Activated naive CD4-positive, alpha-beta T cell treated with anti-CD3 and anti-CD28 coated beads, Interleukin-2, amount 50 U/mL, for 72 hours (primary cell): ENCODE results near the gene CAMSAP2. TPM values are rescaled to one million over a fixed set of nuclear protein-coding genes. Genes with fewer than 3 reads are reported as not detected.

Experiments used
- ATAC-seq, 2 donors: fragments of 150-1000 bp; cut with Tn5 transposase; 2 replicates each; pipeline ENCODE4 v1.10.0; 2021; ENCODE audit warnings: mild to moderate bottlenecking in 2 of 2, moderate library complexity in 2 of 2
- DNase-seq, 2 donors: peaks; one replicate each; pipeline ENCODE4 v3.0.0; 2021 to 2022; ENCODE audit warnings: low spot score in 2 of 2
- H3K27ac Mint-ChIP-seq, 2 donors: one replicate each; pipeline ENCODE4 v1.8.0; 2022; ENCODE audit warnings: mild to moderate bottlenecking in 2 of 2, mixed read lengths in 2 of 2
- H3K36me3 Mint-ChIP-seq, 2 donors: one replicate each; pipeline ENCODE4 v1.8.0; 2022; ENCODE audit warnings: mixed read lengths in 2 of 2
- H3K9me3 Mint-ChIP-seq, 2 donors: one replicate each; pipeline ENCODE4 v1.8.0; 2022; ENCODE audit warnings: mixed read lengths in 2 of 2
- total RNA-seq, 2 donors: library from RNA; stranded (reverse); gene quantifications; one replicate each; pipeline ENCODE4 v1.2.3, GENCODE V29; 2022

The CAMSAP2 gene
- total RNA-seq, 2 donors from 2014 or later = 3.3 to 3.6 TPM

DNA sequence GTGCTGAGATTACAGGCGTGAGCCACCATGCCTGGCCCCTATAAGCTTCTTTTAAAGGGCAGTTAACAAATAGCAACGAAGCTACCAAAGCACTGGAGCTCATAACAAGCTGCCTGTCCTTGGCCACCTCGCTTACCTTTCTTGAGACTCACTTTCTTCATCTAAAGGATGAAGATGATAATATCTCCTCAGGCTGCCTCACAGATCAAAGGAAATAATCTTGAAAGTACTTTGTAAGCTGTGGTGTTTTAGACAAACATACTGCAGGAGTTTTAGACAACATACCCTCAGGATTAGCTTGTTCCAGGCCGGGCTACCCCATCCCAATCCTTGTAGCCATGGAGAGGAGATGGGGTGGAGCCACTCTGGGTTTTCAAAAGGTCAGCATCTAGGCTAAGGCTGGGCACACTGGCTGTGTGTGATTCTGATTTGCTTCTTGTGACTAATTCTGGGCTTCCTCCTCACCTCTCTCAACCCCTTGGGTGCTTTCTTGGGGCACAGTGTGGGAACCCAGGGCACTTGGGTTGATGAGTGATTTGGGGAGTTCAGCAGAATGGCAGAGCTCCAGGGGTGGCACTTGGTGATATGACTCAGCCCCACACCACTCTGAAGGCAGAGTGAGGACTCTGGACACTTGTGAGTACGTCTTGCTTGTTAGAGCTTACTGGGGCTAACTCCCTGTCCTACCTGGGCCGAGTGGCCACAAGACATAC lies 139.3 kb downstream of the CAMSAP2 start:
- ATAC-seq (peak; percentile 78 to 86), DNase-seq (peak; percentile 58 to 80)
- H3K27ac Mint-ChIP-seq = peak overlapping the region in 1 of 2 donors; percentile 27
- peaks cover 0 to 11% of the 10 kb centered on the region in 2 donors for H3K36me3 Mint-ChIP-seq
- H3K9me3 Mint-ChIP-seq = no peaks in the 10 kb centered on the region

DNA sequence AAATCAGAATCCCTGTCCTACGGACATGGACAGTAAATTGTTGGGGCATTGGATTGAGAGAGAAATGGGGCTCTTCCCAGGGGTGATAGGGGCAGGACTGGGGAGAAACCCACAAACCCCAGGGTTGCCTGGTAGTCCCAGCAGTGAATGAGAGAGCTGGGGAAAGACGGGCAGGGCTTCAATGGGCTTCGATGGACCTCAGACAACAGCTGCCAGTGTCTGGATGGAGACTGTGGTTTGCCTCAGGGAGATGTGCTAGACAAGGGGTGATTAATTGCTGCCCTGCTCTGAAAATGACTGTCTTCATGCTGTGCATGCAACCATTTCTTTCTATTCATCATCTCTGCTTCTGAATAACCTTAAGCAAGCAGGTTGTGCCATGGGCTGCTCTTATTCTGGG lies 141.5 kb downstream of the CAMSAP2 start:
- ATAC-seq (peak; percentile 78 to 87), DNase-seq (peak in 1 of 2 donors; percentile 73)
- Mint-ChIP-seq H3K9me3 (no peaks in the 10 kb centered on the region), H3K27ac (no peak overlapping the region), H3K36me3 (no peaks in the 10 kb centered on the region)

DNA sequence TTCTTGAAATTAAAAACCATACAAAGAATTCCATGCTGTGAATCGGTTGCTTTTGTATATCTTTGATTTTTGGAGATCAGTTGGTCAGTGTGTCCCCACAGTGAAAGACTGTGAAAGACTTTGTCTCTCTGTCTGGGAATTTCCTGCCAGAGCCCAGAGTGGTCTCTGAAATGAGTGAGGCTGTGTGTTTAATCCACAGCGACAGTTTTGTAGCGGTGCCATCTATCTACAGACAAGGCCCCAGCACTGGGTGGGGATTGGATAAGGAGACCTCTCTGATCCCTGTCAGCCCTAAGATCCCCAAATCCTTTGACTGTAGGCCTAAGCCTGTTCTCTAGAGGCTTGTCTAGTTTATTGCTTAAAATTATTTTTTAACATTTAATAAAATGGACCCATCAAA lies 144.4 kb downstream of the CAMSAP2 start:
- Mint-ChIP-seq H3K9me3 (no peaks in the 10 kb centered on the region), H3K27ac (no peak overlapping the region)
- no peak for DNase-seq

DNA sequence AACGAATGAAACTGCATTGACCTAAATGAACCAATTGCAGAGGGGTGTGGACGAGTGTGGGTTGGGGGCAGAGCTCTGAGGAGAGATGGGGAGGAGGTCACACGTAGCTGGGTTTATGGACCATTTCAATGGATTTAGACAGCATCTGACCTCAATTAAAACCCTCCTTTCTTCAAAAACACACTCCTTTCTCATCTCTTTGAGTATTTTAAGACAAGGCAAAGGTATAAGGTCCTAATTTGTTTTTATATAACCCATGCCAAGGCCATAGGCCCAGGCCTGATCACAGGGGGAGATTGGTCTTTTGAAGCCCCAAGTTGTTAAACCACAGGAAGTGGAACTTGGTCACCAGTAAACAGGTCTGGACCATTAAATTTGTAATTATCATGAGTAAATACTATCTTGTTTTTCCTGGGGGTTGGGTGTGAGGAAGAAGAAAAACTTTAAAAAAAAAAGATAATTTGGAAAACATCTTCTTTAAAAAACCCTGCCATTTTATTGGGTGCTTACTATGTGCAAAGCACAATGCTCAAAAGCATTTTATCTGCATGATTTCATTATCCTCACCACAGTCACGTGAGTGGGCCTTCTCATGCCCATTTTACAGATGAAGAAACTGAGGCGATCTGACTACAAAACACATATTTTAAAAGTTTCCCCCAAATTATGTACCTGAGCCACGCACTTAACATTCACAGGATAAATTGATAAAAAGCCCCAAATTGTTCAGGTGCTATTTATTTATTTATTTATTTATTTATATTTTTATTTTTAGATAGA lies 147.1 kb downstream of the CAMSAP2 start:
- no peaks in the 10 kb centered on the region for H3K9me3 Mint-ChIP-seq
- no peak overlapping the region for H3K27ac Mint-ChIP-seq

More for the DNA sequence above, 144.4 kb downstream of the CAMSAP2 start:
- no peak for ATAC-seq
- H3K36me3 Mint-ChIP-seq = no peaks in the 10 kb centered on the region

DNA sequence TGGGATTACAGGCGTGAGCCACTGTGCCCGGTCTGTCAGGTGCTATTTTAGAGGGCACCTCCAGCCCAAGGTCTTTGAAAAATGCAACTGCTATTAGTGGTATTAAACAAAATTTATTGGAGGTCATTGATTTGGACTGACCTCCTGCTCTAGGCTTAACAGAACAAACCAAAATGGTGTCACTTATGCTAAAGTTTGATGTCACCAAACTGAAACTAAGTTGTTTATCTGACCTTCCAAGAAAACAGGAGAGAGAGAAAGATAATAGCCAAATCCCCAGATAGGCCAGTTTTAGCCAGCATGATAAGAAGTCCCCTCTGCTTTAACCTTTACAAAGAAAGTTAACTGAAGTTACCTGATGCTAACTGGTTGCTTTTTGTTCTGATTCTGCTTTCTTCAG lies 147.9 kb downstream of the CAMSAP2 start:
- H3K27ac Mint-ChIP-seq = no peak overlapping the region

More for the DNA sequence above, 147.1 kb downstream of the CAMSAP2 start:
- ATAC-seq (no peak), DNase-seq (peak in 1 of 2 donors; percentile 25)
- peaks cover 0 to 4% of the 10 kb centered on the region in 2 donors for H3K36me3 Mint-ChIP-seq

DNA sequence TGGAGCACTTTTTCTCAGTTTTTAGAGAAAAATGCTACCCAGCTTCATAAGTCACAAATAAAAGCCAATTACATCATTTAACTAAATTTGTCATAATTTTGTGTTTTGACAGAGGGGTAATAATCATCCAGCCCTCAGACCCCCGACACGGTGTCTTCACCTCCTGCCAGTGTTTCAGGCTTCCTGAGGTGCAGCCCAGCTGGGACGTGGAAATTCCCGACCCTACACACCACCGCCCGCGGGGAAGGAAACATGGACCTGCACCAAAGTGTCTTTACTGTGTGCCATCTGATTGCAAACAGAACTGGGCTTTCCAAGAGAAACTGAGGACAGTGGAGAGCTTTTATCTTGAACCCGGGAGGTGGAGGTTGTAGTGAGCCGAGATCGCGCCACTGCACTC lies 148.3 kb downstream of the CAMSAP2 start:
- peak in 1 of 2 donors; percentile 31 for DNase-seq
- H3K27ac Mint-ChIP-seq = no peak overlapping the region
- no peaks in the 10 kb centered on the region for H3K9me3 Mint-ChIP-seq
- peaks cover 0 to 4% of the 10 kb centered on the region in 2 donors for H3K36me3 Mint-ChIP-seq
- no peak for ATAC-seq

More for the DNA sequence above, 147.9 kb downstream of the CAMSAP2 start:
- ATAC-seq (no peak), DNase-seq (no peak)
- H3K36me3 Mint-ChIP-seq = peaks cover 0 to 4% of the 10 kb centered on the region in 2 donors
- H3K9me3 Mint-ChIP-seq = no peaks in the 10 kb centered on the region

DNA sequence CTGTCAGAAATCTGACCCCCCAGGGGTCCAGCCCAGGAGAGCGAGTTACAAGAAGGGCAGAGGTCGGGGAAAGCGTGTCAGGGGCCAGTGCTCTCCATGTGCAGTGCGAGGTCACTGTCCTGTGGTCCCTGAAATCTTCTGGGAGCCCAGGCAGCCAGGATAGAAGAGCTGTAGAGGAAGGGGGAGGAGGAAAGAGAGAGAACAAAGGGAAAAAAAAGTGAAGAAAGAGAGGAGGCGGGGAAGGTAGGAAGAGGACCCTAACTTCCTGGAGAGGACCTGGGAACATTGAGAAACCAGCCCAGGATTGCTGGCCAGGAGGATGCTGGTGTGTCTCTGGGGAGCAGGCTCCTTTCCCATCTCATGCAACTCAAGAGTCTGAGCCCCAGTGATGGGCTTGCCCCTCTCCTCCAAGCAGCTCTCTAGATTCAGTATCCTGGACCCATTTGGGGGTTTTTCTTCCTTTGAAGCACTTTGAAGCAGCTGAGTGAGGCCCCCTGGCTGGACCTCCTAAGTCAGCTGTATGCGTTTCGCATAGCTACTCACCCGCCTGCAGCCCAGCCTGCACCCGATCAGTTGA lies 149.2 kb downstream of the CAMSAP2 start:
- DNase-seq (peak in 1 of 2 donors; percentile 41), ATAC-seq (no peak)
- peak overlapping the region in 1 of 2 donors; percentile 87 for H3K27ac Mint-ChIP-seq
- peaks cover 0 to 4% of the 10 kb centered on the region in 2 donors for H3K36me3 Mint-ChIP-seq
- no peaks in the 10 kb centered on the region for H3K9me3 Mint-ChIP-seq

DNA sequence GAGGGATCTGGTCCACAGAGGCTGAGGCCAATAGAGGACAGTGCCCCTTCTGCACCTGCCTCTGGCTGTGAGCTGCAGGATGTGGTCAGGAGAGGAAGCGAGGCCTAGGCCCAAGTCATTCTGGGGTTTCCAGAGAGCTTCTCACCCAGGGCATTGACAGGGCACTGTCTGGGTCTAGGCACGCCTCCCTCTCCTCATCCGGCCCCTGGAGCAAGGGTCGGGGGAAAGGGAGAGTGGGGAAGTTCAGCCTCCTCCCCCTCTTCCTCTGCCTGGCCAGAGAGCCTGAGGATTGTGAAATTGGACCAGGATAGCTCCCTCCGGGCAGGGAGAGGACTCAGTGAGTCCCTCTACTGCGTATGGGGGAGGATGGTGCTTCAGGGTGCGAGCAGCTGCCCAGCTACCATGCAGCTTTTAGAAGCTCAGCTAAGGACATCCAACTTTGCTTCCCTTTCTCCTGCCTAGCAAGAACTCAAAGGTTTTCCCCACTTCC lies 149.7 kb downstream of the CAMSAP2 start:
- Mint-ChIP-seq H3K9me3 (no peaks in the 10 kb centered on the region), H3K27ac (peak overlapping the region in 1 of 2 donors; percentile 0), H3K36me3 (peaks cover 0 to 4% of the 10 kb centered on the region in 2 donors)
- DNase-seq = peak; percentile 67 to 82
- peak; percentile 83 to 95 for ATAC-seq

DNA sequence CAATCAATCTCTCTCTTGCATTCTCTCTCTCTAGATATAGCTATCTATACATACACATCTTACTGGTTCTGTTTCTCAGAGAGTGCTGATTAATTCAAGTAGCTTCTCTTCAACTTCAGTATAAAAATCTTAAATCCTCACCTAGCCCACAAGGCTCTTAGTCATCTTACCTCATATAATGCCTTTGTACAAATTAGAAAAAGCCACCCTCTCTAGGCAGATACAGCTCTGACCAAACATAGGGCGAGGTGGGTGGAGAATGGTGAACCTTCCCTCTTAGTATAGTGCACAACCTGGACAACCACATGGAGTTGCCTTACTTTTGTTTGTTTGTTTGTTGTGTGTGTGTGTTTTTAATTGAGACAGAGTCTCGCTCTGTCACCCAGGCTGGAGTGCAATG lies 150.9 kb downstream of the CAMSAP2 start:
- H3K9me3 Mint-ChIP-seq = no peaks in the 10 kb centered on the region
- H3K36me3 Mint-ChIP-seq = peaks cover 0 to 4% of the 10 kb centered on the region in 2 donors
- DNase-seq (peak in 1 of 2 donors; percentile 51), ATAC-seq (peak; percentile 70 to 90)
- peak overlapping the region in 1 of 2 donors; percentile 0 for H3K27ac Mint-ChIP-seq

DNA sequence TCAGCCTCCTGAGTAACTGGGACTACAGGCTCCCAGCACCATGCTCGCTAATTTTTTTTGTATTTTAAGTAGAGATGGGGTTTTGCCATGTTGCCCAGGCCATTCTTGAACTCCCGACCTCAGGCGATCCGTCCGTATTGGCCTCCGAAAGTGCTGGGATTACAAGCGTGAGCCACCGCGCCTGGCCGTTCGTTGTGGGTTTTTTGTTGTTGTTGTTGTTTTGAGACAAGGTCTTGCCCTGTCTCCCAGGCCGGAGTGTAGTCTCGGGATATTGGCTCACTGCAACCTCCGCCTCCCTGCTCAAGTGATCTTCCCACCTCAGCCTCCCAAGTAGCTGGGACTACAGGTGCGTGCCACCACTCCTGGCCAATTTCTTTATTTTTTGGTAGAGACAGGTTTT lies 151.3 kb downstream of the CAMSAP2 start:
- peaks cover 0 to 4% of the 10 kb centered on the region in 2 donors for H3K36me3 Mint-ChIP-seq
- no peak overlapping the region for H3K27ac Mint-ChIP-seq
- ATAC-seq (no peak), DNase-seq (no peak)
- H3K9me3 Mint-ChIP-seq = no peaks in the 10 kb centered on the region

DNA sequence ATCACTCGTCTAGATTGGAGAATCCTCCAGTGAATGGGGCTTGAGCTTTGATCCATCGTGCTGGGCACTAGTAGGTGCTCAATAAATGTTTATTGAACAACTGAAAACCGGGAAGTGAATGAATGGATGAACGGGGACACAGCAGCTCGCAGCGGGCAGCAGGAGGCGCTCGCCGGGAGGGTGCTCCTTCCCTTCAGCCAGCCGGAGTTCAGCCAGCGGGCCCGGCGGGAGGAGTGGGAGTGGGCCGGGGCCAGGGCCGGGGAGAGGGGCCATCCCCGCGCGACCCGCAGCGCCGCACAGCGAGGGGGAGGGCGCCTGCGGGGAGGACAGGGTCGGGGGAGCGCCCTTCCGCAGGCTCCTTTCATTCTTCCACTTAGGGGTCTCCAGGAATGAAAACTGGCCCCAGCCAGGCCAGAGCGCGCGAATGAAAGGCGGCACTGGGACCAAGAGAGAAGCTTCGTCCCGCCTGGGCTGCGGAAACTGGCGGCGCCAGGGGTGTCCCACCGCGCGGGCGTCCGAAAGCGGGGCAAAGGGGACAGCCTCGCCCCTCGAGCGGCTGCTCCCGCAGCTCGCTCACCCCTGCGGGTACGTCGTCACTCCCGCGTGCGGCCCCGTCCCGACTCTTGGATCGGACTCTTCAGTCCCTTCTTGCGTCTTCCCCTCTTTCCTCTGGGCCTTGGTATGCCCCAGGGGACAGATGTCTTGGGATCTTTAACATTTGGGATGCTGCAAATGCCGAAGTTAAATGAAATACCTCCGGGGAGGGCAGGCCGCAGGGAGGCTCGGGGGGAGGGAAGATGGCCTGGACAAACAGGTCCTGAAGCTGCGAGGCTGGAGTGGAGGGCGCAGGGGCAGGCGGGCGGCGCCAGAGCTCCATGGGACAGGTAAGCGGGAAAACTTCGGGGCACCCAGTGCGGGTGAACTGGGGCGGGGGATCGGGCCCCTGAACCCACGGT lies 152.4 kb downstream of the CAMSAP2 start:
- ATAC-seq (no peak), DNase-seq (no peak)
- no peak overlapping the region for H3K27ac Mint-ChIP-seq

DNA sequence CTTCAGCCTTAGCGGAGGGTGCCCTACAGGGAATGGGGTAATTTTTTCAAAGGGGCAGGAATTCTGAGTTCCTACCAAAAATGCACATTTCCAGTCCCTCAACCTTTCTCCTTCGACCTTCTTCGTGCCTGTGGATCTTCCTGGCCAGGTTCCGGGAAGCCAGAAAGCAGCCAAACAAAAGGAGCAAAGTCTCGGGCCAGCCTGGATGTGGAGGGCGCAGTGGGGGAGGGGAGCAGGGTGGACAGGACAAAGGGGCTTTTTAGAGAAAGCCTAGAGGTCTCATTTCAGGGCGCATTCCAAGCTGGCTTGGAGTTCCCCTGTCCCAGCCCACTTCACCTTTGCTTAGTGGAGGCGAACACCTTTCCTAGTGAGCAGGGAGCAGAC lies 153.1 kb downstream of the CAMSAP2 start:
- no peak for DNase-seq
- Mint-ChIP-seq H3K36me3 (peaks cover 0 to 4% of the 10 kb centered on the region in 2 donors), H3K9me3 (no peaks in the 10 kb centered on the region), H3K27ac (no peak overlapping the region)
- no peak for ATAC-seq

More for the DNA sequence above, 152.4 kb downstream of the CAMSAP2 start:
- Mint-ChIP-seq H3K9me3 (no peaks in the 10 kb centered on the region), H3K36me3 (peaks cover 0 to 4% of the 10 kb centered on the region in 2 donors)

DNA sequence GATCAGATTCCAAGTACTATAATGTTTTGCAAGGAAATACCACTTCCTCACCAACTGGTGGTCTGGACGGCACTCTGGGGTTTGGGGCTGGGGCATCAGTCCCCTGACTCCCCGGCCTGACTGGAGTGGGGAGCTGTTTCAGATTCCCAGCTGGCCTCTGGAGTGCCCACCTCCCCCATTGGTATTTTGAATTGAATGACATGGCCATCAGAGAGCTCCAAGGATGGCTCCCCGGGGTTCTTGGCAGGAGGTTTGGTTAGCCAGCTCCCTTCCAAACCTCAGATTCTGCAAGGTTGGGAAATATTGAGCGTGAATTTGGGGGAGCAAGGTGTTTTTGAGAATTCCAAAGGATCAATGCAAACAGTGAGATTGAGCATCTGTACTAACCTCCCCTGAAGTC lies 153.9 kb downstream of the CAMSAP2 start:
- Mint-ChIP-seq H3K36me3 (peaks cover 0 to 4% of the 10 kb centered on the region in 2 donors), H3K9me3 (no peaks in the 10 kb centered on the region), H3K27ac (no peak overlapping the region)
- no peak for ATAC-seq
- no peak for DNase-seq

DNA sequence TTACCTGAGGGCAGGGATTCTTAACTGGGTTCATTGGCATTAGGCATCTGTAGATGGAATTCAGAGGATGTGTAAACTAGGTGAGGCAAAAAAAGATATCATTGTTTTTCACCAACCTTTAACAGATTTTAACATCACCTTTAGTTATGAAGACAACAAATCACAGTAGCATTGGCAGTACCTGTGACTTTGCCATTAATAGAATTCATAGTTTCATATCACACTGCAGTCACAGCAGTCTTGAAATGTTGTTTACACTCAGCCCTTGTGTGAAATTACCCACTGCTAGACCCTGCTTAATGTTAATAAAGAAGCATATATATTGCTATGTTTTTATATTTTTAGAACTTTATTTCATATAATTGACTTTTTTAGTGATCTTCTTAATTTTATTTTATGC lies 154.3 kb downstream of the CAMSAP2 start:
- ATAC-seq = no peak
- no peaks in the 10 kb centered on the region for H3K9me3 Mint-ChIP-seq
- peaks cover 0 to 4% of the 10 kb centered on the region in 2 donors for H3K36me3 Mint-ChIP-seq
- no peak overlapping the region for H3K27ac Mint-ChIP-seq
- no peak for DNase-seq

DNA sequence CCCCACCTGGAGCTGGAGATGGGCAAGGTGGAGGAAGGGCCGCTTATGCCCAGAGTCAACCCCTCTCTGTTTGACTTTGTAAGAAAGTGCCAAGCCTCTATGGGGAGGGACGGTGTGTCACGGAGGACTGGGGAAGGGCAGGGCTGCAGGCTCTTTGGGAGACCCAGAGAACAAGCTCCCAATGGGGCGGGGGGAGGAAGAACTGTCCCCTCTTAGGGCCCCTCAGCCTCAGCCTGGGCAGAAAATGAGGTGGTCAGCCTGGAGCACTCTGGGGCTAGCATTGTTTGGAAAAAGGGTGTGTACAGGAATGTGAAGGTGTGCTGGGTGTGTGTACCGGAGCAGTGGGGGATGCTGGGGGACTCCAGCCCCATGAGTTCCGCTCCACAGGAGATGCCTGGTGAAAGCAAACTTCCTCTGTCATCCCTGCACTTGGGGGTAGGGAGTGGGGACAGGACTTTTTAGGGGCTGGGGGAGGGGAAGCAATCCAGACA lies 154.8 kb downstream of the CAMSAP2 start:
- Mint-ChIP-seq H3K9me3 (no peaks in the 10 kb centered on the region), H3K27ac (no peak overlapping the region), H3K36me3 (peaks cover 0 to 4% of the 10 kb centered on the region in 2 donors)
- ATAC-seq (no peak), DNase-seq (no peak)
